Naive thymus-derived CD8-positive, alpha-beta T cell (primary cell): ENCODE data around the gene CHKB. TPM values are rescaled to one million over a fixed set of nuclear protein-coding genes. Genes with fewer than 3 reads are reported as not detected.
"Not testable (repeated sequence)": the region's sequence is repeated elsewhere in the genome, so short reads cannot be mapped to it uniquely, and the experiment has no call there.

Experiments used
- ATAC-seq, 2 donors: fragments of 150-1000 bp; cut with Tn5 transposase in 1 of 2; sonication (Bioruptor Pico), chemical (Tn5 transposase) in 1 of 2; 1 replicate in 1 of 2; 2 replicates in 1 of 2; pipeline ENCODE4 v1.10.0; 2021; ENCODE audit warnings: mild to moderate bottlenecking in 2 of 2, moderate library complexity in 2 of 2
- POLR2A ChIA-PET: fragments of 350-600 bp; sonication (Branson Sonifier 250); formaldehyde crosslinking; loops from one replicate; lab custom pipeline; 2021; ENCODE audit warnings: antibody characterized with exemption; lab: Charles Lee
- DNase-seq, 10 donors: peaks; one replicate each; pipeline versions ENCODE4 v3.0.0 to v3.0.0-alpha.2; 2020 to 2022
- H3K27ac Mint-ChIP-seq, 10 donors: one replicate each; pipeline ENCODE4 v1.8.0; 2020 to 2022; ENCODE audit warnings: mild to moderate bottlenecking in 10 of 10, mixed read lengths in 10 of 10, moderate library complexity in 4 of 10, inconsistent platforms in 1 of 10
- H3K27me3 Mint-ChIP-seq, 5 donors: one replicate each; pipeline ENCODE4 v1.8.0; 2021 to 2022; ENCODE audit warnings: mixed read lengths in 5 of 5
- H3K36me3 Mint-ChIP-seq, 3 donors: one replicate each; pipeline ENCODE4 v1.8.0; 2020 to 2022; ENCODE audit warnings: mixed read lengths in 3 of 3, mild to moderate bottlenecking in 2 of 3, inconsistent platforms in 1 of 3
- H3K4me1 Mint-ChIP-seq, 4 donors: one replicate each; pipeline ENCODE4 v1.8.0; 2021 to 2022; ENCODE audit warnings: mixed read lengths in 4 of 4
- H3K4me3 Mint-ChIP-seq, 10 donors: one replicate each; pipeline ENCODE4 v1.8.0; 2020 to 2022; ENCODE audit warnings: mild to moderate bottlenecking in 10 of 10, mixed read lengths in 10 of 10, moderate library complexity in 6 of 10, inconsistent platforms in 1 of 10
- H3K9me3 Mint-ChIP-seq, 9 donors: one replicate each; pipeline ENCODE4 v1.8.0; 2020 to 2022; ENCODE audit warnings: mixed read lengths in 9 of 9, mild to moderate bottlenecking in 3 of 9, inconsistent platforms in 1 of 9, moderate library complexity in 1 of 9
- polyA plus RNA-seq, 3 donors: library from polyadenylated mRNA; unstranded; fragments of 300-500 nt; fragmentation: Illumina TruSeq; gene quantifications; one replicate each; pipeline ENCODE4 v1.2.3, GENCODE V29; 2021
- total RNA-seq, 8 experiments: library from RNA in 2 of 8; stranded (reverse) in 2 of 8; gene quantifications; one replicate each; pipeline ENCODE4 v1.2.3 and lab custom pipeline; 2021 to 2026

CHKB gene
- total and polyA plus RNA-seq, 5 experiments from 2014 or later, result 23.0 to 215 (median 26.9) TPM

- H3K27me3 Mint-ChIP-seq, result no peaks in the 10 kb centered on the region
- H3K27ac Mint-ChIP-seq, result peak overlapping the region; percentile 94 to 100 (median 98)
- POLR2A ChIA-PET, result interaction anchor here (0.6 to 4.2 kb wide), 9 partner anchors 41 to 516 kb away, joined by 3 to 82 read pairs (median 17); partner anchors contain the start of genes CHKB, HDAC10, KLHDC7B and SCO2
- H3K4me1 Mint-ChIP-seq, result peaks cover 21 to 50% (median 45%) of the 10 kb centered on the region in 4 donors
- ATAC-seq (no peak), DNase-seq (no peak)
- H3K9me3 Mint-ChIP-seq, result no peaks in the 10 kb centered on the region
- peaks cover 0 to 8% (median 0%) of the 10 kb centered on the region in 3 donors for H3K36me3 Mint-ChIP-seq
- H3K4me3 Mint-ChIP-seq, result peak overlapping the region in 9 of 10 donors; percentile 2 to 93 (median 91)
Observed at GRCh38 chr22:50622723-50623327, 40.2 kb upstream of the CHKB start.

- H3K4me3 Mint-ChIP-seq, result peak overlapping the region; percentile 88 to 95 (median 92)
- H3K9me3 Mint-ChIP-seq, result no peaks in the 10 kb centered on the region
- H3K36me3 Mint-ChIP-seq, result peaks cover 0 to 8% (median 0%) of the 10 kb centered on the region in 3 donors
- ATAC-seq, result peak in 1 of 2 donors; percentile 5
- H3K27me3 Mint-ChIP-seq, result no peaks in the 10 kb centered on the region
- DNase-seq, result peak in 7 of 10 donors; percentile 32 to 61 (median 47)
- H3K4me1 Mint-ChIP-seq, result peaks cover 21 to 47% (median 44%) of the 10 kb centered on the region in 4 donors
- peak overlapping the region; percentile 94 to 100 (median 98) for H3K27ac Mint-ChIP-seq
- POLR2A ChIA-PET, result interaction anchor here (0.5 to 4.2 kb wide), 29 partner anchors 8 to 515 kb away, joined by 3 to 82 read pairs (median 11); partner anchors contain the start of genes CHKB, CPT1B, DENND6B and HDAC10
Observed at GRCh38 chr22:50621948-50622722, 39.5 kb upstream of the CHKB start.

- Mint-ChIP-seq H3K27me3 (no peaks in the 10 kb centered on the region), H3K27ac (peak overlapping the region; percentile 94 to 100 (median 98)), H3K4me3 (peak overlapping the region; percentile 88 to 95 (median 92)), H3K9me3 (no peaks in the 10 kb centered on the region), H3K36me3 (peaks cover 0 to 8% (median 0%) of the 10 kb centered on the region in 3 donors), H3K4me1 (peaks cover 18 to 44% (median 40%) of the 10 kb centered on the region in 4 donors)
- POLR2A ChIA-PET, result interaction anchor here (0.5 to 4.2 kb wide), 37 partner anchors 9 to 660 kb away, joined by 3 to 82 read pairs (median 5); partner anchors contain the start of genes CHKB, CPT1B, DENND6B and HDAC10
- peak in 9 of 10 donors; percentile 35 to 83 (median 70) for DNase-seq
- ATAC-seq, result peak; percentile 61 to 65
Observed at GRCh38 chr22:50621356-50621880, 38.8 kb upstream of the CHKB start.

- no peaks in the 10 kb centered on the region for H3K9me3 Mint-ChIP-seq
- H3K36me3 Mint-ChIP-seq, result peaks cover 0 to 8% (median 0%) of the 10 kb centered on the region in 3 donors
- POLR2A ChIA-PET, result interaction anchor here (0.6 to 4.2 kb wide), 42 partner anchors 8 to 695 kb away, joined by 3 to 82 read pairs (median 5); partner anchors contain the start of genes CHKB, CPT1B, HDAC10 and KLHDC7B
- peaks cover 17 to 41% (median 38%) of the 10 kb centered on the region in 4 donors for H3K4me1 Mint-ChIP-seq
- DNase-seq (peak; percentile 78 to 96 (median 94)), ATAC-seq (peak; percentile 71 to 73)
- no peaks in the 10 kb centered on the region for H3K27me3 Mint-ChIP-seq
- H3K27ac Mint-ChIP-seq, result peak overlapping the region; percentile 94 to 100 (median 98)
- H3K4me3 Mint-ChIP-seq, result peak overlapping the region; percentile 88 to 95 (median 92)
Observed at GRCh38 chr22:50620593-50621355, 38.1 kb upstream of the CHKB start.

- not testable (repeated sequence) for DNase-seq, H3K4me3 Mint-ChIP-seq, ATAC-seq, H3K9me3 Mint-ChIP-seq, H3K36me3 Mint-ChIP-seq
- H3K27ac Mint-ChIP-seq, result peak overlapping the region in 1 of 10 donors; percentile 62
- peaks cover 2 to 16% (median 6%) of the 10 kb centered on the region in 4 donors for H3K4me1 Mint-ChIP-seq
- POLR2A ChIA-PET, result interaction anchor here (1.0 to 1.4 kb wide), 2 partner anchors 31 to 55 kb away, joined by 4 to 6 read pairs; partner anchors contain the start of gene CHKB
- peaks cover 3 to 32% (median 19%) of the 10 kb centered on the region in 5 donors for H3K27me3 Mint-ChIP-seq
Observed at GRCh38 chr22:50614296-50614695, 31.6 kb upstream of the CHKB start.

GRCh38 chr22:50613291-50613981, 30.8 kb upstream of the CHKB start:
- Mint-ChIP-seq H3K36me3 (no peaks in the 10 kb centered on the region), H3K4me3 (no peak overlapping the region), H3K27ac (no peak overlapping the region), H3K4me1 (peaks cover 2 to 16% (median 6%) of the 10 kb centered on the region in 4 donors), H3K9me3 (no peaks in the 10 kb centered on the region), H3K27me3 (peaks cover 3 to 37% (median 22%) of the 10 kb centered on the region in 5 donors)
- DNase-seq (no peak), ATAC-seq (no peak)
- POLR2A ChIA-PET, result interaction anchor here (1.0 to 1.4 kb wide), 4 partner anchors 8 to 54 kb away, joined by 3 to 6 read pairs (median 4); partner anchors contain the start of genes CHKB and SYCE3

GRCh38 chr22:50612528-50613221, 30.0 kb upstream of the CHKB start:
- no peak overlapping the region for H3K27ac Mint-ChIP-seq
- peaks cover 3 to 40% (median 25%) of the 10 kb centered on the region in 5 donors for H3K27me3 Mint-ChIP-seq
- POLR2A ChIA-PET, result interaction anchor here (1.0 to 1.4 kb wide), 4 partner anchors 9 to 105 kb away, joined by 3 to 6 read pairs (median 4); partner anchors contain the start of genes CHKB, LMF2, NCAPH2 and SYCE3

GRCh38 chr22:50612168-50612527, 29.5 kb upstream of the CHKB start:
- POLR2A ChIA-PET, result interaction anchor here (1.0 to 1.2 kb wide), 3 partner anchors 9 to 104 kb away, joined by 3 to 4 read pairs (median 3); partner anchors contain the start of genes LMF2, NCAPH2 and SYCE3
- Mint-ChIP-seq H3K27ac (no peak overlapping the region), H3K36me3 (no peaks in the 10 kb centered on the region), H3K9me3 (no peaks in the 10 kb centered on the region), H3K27me3 (peaks cover 7 to 46% (median 30%) of the 10 kb centered on the region in 5 donors), H3K4me3 (no peak overlapping the region), H3K4me1 (peaks cover 2 to 16% (median 6%) of the 10 kb centered on the region in 4 donors)
- DNase-seq (no peak), ATAC-seq (no peak)

More at GRCh38 chr22:50612528-50613221, 30.0 kb upstream of the CHKB start:
- H3K36me3 Mint-ChIP-seq, result no peaks in the 10 kb centered on the region
- H3K9me3 Mint-ChIP-seq, result no peaks in the 10 kb centered on the region
- no peak for DNase-seq
- peak in 1 of 2 donors; percentile 43 for ATAC-seq
- H3K4me1 Mint-ChIP-seq, result peaks cover 2 to 16% (median 6%) of the 10 kb centered on the region in 4 donors
- H3K4me3 Mint-ChIP-seq, result no peak overlapping the region

GRCh38 chr22:50611341-50612060, 28.9 kb upstream of the CHKB start:
- peaks cover 7 to 52% (median 32%) of the 10 kb centered on the region in 5 donors for H3K27me3 Mint-ChIP-seq
- POLR2A ChIA-PET, result no interaction called here

GRCh38 chr22:50610581-50610980, 27.9 kb upstream of the CHKB start:
- POLR2A ChIA-PET, result no interaction called here
- ATAC-seq, result no peak

More at GRCh38 chr22:50611341-50612060, 28.9 kb upstream of the CHKB start:
- no peak for DNase-seq
- Mint-ChIP-seq H3K9me3 (peaks cover 0 to 2% (median 0%) of the 10 kb centered on the region in 9 donors), H3K36me3 (no peaks in the 10 kb centered on the region), H3K4me1 (peaks cover 2 to 16% (median 6%) of the 10 kb centered on the region in 4 donors), H3K4me3 (no peak overlapping the region), H3K27ac (no peak overlapping the region)
- no peak for ATAC-seq

More at GRCh38 chr22:50610581-50610980, 27.9 kb upstream of the CHKB start:
- peaks cover 0 to 2% (median 0%) of the 10 kb centered on the region in 9 donors for H3K9me3 Mint-ChIP-seq
- peaks cover 2 to 16% (median 6%) of the 10 kb centered on the region in 4 donors for H3K4me1 Mint-ChIP-seq
- DNase-seq, result no peak
- no peaks in the 10 kb centered on the region for H3K36me3 Mint-ChIP-seq
- H3K27ac Mint-ChIP-seq, result no peak overlapping the region
- H3K4me3 Mint-ChIP-seq, result no peak overlapping the region
- H3K27me3 Mint-ChIP-seq, result peaks cover 7 to 61% (median 32%) of the 10 kb centered on the region in 5 donors
